ENCODE results near the gene NT5DC1.

- TF ChIP-seq CTCF (IDR thresholded peaks at IDR 0.05) (no peak), EP300 (IDR thresholded peaks at IDR 0.05) (no peak), POLR2A (IDR thresholded peaks at IDR 0.05) (no peak)
Measured at GRCh38 chr6:116256694-116257093, 156.0 kb downstream of the NT5DC1 start.
